Liver (tissue), 3 donors: ENCODE measurements around the gene NRDC.

ENCODE experiments used
- CTCF ChIP-seq: fragments of 150-350 bp; IDR thresholded peaks from 2 replicates; pipeline ENCODE4 v1.5.1; 2017; ENCODE audit warnings: improper control_type of control experiment, low read depth, low read length; ENCODE audit not compliant: missing input control
- EGR1 ChIP-seq, 2 donors: IDR thresholded peaks; 2 replicates each; pipeline ENCODE4 v1.6.1; 2016 to 2018; ENCODE audit warnings: antibody characterized with exemption in 2 of 2, low read depth in 2 of 2
- GABPA ChIP-seq, 2 donors: IDR thresholded peaks in 1 of 2; conservative IDR thresholded peaks in 1 of 2; 2 replicates each; pipeline ENCODE4 v1.6.1; 2016; ENCODE audit warnings: antibody characterized with exemption in 2 of 2, mild to moderate bottlenecking in 1 of 2, moderate library complexity in 1 of 2
- HNF4A ChIP-seq, 2 donors: conservative IDR thresholded peaks; 2 replicates each; pipeline ENCODE4 v1.6.1; 2016; ENCODE audit warnings: antibody characterized with exemption in 2 of 2, mild to moderate bottlenecking in 2 of 2
- HNF4G ChIP-seq: IDR thresholded peaks from 2 replicates; pipeline ENCODE4 v1.6.1; 2016; ENCODE audit warnings: antibody characterized with exemption
- MAX ChIP-seq: IDR thresholded peaks from 2 replicates; pipeline ENCODE4 v1.6.1; 2016; ENCODE audit warnings: antibody characterized with exemption
- NR2F2 ChIP-seq: IDR thresholded peaks from 2 replicates; pipeline ENCODE4 v1.6.1; 2016; ENCODE audit warnings: antibody characterized with exemption
- RAD21 ChIP-seq, 2 donors: IDR thresholded peaks; 2 replicates each; pipeline ENCODE4 v1.6.1; 2016; ENCODE audit warnings: antibody characterized with exemption in 2 of 2, mild to moderate bottlenecking in 2 of 2
- REST ChIP-seq: IDR thresholded peaks from 2 replicates; pipeline ENCODE4 v1.6.1; 2016; ENCODE audit warnings: antibody characterized with exemption, mild to moderate bottlenecking
- RXRA ChIP-seq, 2 donors: IDR thresholded peaks; 2 replicates each; pipeline ENCODE4 v1.6.1; 2017 to 2018; ENCODE audit warnings: antibody characterized with exemption in 2 of 2, mild to moderate bottlenecking in 1 of 2
- TAF1 ChIP-seq: conservative IDR thresholded peaks from 2 replicates; pipeline ENCODE4 v1.6.1; 2016; ENCODE audit warnings: antibody characterized with exemption, mild to moderate bottlenecking
- YY1 ChIP-seq: IDR thresholded peaks from 2 replicates; pipeline ENCODE4 v1.6.1; 2016; ENCODE audit warnings: antibody characterized with exemption, mild to moderate bottlenecking
- TF ChIP-seq, protein P1 (sequence below): IDR thresholded peaks from 2 replicates; pipeline ENCODE4 v1.6.1; 2016; ENCODE audit warnings: antibody characterized with exemption
- donor health status: healthy.
- donor health status: healthy.

DNA sequence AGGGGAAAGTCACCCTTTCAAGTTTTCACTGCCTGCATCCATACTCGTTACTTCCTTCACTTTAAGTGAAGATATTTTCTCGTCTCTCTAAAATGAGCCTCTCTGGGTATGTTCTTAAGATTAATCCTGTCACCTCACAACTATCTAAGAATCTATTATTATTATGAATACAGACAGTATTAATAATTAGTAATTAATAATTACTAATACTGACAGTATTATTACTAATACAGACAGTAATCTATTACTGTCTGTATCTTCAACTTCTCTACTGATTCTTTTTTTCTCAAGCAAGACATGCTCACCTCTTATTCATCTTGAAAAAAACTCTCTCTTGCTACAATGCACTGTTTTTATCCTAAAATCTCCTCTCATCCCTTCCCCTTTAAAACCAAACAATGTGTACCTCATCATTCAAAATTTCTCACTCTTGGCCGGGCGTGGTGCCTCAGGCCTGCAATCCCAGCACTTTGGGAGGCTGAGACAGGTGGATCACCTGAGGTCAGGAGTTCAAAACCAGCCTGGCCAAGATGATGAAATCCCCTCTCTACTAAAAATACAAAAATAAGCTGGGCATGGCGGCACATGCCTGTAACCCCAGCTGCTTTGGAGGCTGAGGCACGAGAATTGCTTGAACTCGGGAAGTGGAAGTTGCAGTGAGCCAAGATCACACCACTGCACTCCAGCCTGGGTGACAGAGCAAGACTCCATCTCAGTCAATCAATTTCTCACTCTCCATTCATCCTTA lies 7.8 kb downstream of the NRDC start:
- TF ChIP-seq CTCF: no peak
- no peak for TF ChIP-seq HNF4G
- TF ChIP-seq, protein P1, sequence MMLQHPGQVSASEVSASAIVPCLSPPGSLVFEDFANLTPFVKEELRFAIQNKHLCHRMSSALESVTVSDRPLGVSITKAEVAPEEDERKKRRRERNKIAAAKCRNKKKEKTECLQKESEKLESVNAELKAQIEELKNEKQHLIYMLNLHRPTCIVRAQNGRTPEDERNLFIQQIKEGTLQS: no peak
- no peak for TF ChIP-seq TAF1
- TF ChIP-seq HNF4A (conservative IDR thresholded peaks at IDR 0.05): no peak
- TF ChIP-seq RAD21 (IDR thresholded peaks at IDR 0.05): no peak
- no peak for TF ChIP-seq RXRA (IDR thresholded peaks at IDR 0.05)
- no peak for TF ChIP-seq MAX
- no peak for TF ChIP-seq REST
- no peak for TF ChIP-seq NR2F2
- no peak for TF ChIP-seq YY1
- TF ChIP-seq GABPA (IDR thresholded peaks at IDR 0.05 in 1 of 2, conservative IDR thresholded peaks at IDR 0.05 in 1 of 2): no peak
- TF ChIP-seq EGR1 (IDR thresholded peaks at IDR 0.05; ENCODE audit: low read depth in 2 of 2): no peak
